ENCODE data around the gene BPGM.
A peak's percentile ranks its signal among the peaks of the same experiment; 100 is the strongest.

Gene BPGM

DNA sequence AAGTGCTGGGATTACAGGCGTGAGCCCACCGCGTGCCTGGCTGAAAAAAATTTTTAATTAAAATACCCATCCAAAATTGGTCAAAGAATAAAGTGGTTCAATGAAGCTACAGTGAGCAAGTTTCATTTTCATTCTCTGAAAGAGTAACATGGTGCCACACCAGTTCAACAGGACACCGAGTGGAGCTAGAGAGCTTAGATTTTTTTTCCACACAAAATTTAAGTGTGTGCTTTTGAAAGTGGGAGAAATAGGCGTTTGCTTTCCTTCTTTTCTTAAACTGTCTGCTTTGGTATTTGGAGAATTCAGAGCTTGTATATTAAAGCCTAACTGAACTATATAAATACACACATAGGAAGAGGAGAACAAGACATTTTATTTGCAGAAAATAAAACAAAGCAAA is 43.4 kb downstream of the BPGM start:
- TF ChIP-seq, protein P1, sequence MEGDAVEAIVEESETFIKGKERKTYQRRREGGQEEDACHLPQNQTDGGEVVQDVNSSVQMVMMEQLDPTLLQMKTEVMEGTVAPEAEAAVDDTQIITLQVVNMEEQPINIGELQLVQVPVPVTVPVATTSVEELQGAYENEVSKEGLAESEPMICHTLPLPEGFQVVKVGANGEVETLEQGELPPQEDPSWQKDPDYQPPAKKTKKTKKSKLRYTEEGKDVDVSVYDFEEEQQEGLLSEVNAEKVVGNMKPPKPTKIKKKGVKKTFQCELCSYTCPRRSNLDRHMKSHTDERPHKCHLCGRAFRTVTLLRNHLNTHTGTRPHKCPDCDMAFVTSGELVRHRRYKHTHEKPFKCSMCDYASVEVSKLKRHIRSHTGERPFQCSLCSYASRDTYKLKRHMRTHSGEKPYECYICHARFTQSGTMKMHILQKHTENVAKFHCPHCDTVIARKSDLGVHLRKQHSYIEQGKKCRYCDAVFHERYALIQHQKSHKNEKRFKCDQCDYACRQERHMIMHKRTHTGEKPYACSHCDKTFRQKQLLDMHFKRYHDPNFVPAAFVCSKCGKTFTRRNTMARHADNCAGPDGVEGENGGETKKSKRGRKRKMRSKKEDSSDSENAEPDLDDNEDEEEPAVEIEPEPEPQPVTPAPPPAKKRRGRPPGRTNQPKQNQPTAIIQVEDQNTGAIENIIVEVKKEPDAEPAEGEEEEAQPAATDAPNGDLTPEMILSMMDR (conservative IDR thresholded peaks at IDR 0.05; ENCODE audit: low read depth, low read length): peak; percentile 66
- DNase-seq (ENCODE audit: low read depth): no peak
- no peak overlapping the region for H3K4me3 ChIP-seq (ENCODE audit: low read length)

DNA sequence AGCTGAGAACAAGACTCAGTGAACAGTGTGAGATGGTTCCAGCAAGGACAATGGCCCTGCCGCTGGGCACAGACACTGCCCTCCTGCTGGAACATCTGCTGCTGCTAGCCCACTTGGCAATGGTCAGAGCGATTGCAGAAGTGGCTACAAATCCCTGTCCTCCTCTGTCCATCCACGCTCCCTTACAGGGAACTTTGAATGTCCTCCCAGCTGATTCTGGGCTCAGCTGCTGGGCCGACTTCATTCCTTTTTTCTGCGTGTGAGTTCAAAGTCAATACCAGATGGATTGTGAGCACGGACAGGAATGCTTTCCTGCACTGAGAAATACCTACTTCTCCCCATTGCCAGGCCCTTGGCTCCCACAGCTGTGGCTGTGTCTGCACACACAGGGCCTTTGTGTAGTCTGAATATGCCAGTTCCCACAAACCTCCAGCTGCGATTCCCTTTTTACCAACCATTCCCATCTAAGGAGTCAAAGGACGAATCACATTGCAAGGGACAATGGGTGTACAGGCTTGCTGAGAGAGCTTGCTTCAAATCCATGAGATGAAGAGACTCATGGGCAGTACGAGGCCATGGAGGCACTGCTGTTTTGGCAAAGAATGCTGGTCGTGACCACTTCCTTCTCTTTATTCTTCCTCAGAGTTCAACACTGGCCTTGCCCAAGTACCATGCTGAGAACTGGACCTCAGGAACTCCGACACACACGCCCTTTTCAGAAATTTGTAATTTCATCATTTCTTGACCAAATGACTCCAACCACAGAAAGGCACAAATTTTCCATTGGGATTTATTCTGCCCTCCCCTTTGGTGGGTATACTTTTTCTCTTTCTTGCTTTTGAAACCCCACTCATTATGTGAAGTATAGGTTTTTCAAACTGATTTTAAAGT is 44.2 kb downstream of the BPGM start:
- TF ChIP-seq, protein P1 (conservative IDR thresholded peaks at IDR 0.05; ENCODE audit: low read depth, low read length): no peak
- no peak for DNase-seq (ENCODE audit: low read depth)
- no peak overlapping the region for H3K4me3 ChIP-seq (ENCODE audit: low read length)

DNA sequence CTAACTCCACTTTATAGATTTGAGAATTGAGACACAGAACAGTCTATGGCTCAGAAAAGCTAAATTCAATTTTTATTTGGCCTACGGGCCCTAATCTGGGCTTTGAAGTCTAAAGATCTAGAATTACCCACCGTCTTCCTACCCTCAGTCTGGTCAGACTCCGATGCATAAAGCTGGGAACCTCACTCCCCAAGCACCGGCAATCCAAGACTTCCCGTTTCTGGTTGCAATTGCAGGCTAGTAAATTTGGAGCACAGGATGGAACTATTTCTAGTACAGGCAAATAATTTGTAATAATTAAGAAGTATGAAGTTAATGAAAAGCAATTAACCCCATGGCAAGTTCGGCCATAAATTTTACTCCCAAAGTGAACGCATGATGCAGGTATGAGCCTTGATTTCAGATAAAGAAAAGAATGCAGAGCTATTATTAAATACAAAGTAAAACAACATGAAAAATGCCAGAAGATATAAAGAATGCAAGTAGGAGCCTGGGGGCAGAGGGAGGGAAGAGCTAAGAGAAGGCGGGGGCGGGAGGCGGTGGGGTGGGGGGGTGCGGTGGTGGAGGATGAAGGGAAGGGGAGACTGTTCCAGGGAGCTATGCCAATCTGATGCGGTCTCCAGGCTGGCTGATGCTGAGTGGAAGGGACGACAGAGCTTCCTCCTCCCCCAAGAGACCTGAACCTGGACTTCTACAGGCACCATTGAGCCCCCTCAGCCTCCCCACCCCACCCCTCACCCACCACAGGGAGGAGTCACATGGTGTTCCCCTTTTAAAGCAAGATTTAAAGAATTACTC is 45.1 kb downstream of the BPGM start:
- TF ChIP-seq, protein P1 (conservative IDR thresholded peaks at IDR 0.05; ENCODE audit: low read depth, low read length): no peak
- H3K4me3 ChIP-seq (ENCODE audit: low read length): no peak overlapping the region
- DNase-seq (ENCODE audit: low read depth): no peak

DNA sequence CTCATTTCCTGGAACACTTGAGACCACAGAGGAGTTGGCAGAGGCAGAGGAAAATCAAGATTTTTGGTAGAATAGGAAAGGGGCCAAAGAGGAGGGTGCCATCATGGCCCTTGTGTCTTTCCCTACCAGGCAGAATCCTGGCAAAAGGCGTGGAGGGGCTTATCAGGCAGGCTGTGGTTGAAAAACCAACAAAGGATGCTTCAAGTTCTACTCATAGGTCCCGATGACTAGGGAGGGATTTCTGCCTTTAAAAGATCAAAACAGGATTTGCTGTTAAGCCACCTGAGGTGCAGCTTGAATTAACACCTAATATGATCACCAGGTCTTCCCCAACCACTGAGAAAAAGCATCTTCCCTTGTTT is 45.7 kb downstream of the BPGM start:
- TF ChIP-seq, protein P1 (conservative IDR thresholded peaks at IDR 0.05; ENCODE audit: low read depth, low read length): no peak
- H3K4me3 ChIP-seq (ENCODE audit: low read length): no peak overlapping the region
- DNase-seq (ENCODE audit: low read depth): no peak

DNA sequence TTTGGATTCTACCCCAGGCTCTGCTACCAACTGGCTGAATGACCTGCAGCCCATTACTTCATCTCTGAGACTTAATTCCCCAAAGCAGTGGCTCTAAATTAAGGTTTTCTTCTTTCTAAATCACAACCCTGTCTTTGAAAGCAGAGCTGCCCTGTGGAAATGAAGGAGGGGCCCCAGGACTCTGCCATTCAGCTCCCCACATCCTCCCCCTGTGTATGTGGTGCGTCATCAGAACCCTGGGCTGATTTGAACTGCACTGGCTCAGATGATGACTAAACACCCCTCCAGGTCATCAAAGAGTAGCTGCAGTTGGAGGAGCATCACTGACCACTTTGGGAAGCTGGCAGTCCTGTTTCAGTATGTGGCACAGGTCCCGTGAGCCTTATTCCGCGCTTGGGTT is 46.6 kb downstream of the BPGM start:
- no peak overlapping the region for H3K4me3 ChIP-seq (ENCODE audit: low read length)
- peak; percentile 65 for DNase-seq (ENCODE audit: low read depth)
- TF ChIP-seq, protein P1 (conservative IDR thresholded peaks at IDR 0.05; ENCODE audit: low read depth, low read length): no peak

DNA sequence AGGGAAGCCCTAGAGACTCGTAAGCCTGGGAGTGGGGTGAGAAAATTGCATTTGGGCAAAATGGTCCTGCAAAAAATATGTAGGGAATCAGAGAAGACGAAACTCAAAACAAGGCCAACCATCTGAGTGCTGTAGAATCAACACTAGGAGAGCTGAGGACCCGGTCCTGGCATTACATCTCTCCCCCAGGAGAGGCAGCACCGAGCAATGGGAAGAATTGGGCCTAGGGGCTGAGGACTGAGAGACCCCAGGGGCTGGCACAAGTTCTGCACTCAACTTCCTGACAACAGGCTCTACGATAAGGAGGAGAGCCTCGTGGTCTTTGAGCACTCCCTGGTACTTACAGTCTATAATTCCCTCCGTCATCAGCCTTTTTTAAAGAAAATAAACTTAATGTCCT is 47.6 kb downstream of the BPGM start:
- no peak overlapping the region for H3K4me3 ChIP-seq (ENCODE audit: low read length)
- TF ChIP-seq, protein P1 (conservative IDR thresholded peaks at IDR 0.05; ENCODE audit: low read depth, low read length): peak; percentile 51
- DNase-seq (ENCODE audit: low read depth): no peak

Data from retinal pigment epithelial cell (primary cell).